Left ventricle myocardium superior (tissue), 1 donor: Measurements from ENCODE around the gene SUPT5H. TPM values are rescaled to one million over a fixed set of nuclear protein-coding genes. Genes with fewer than 3 reads are reported as not detected.

Experiments used
- ATAC-seq: fragments of 200-7000 bp; cut with Tn5 transposase; one replicate; pipeline ENCODE4 v1.9.1; 2020; ENCODE audit warnings: mild to moderate bottlenecking, moderate library complexity
- DNase-seq: peaks from one replicate; pipeline ENCODE4 v3.0.0-alpha.2; 2020
- intact Hi-C: fragments of 100-400 bp; cut with micrococcal nuclease; formaldehyde crosslinking; loops from one replicate; pipeline ENCODE4 v1.11.0; 2022
- total RNA-seq: library from RNA; stranded (reverse); fragmentation: NEBNext Ultra II Directional; extraction: Animal tissue kit (Norgen Biotek cat#: 25700); gene quantifications from one replicate; pipeline ENCODE4 v1.2.1, GENCODE V29; 2021
- donor health status: DM: no; HTN: yes; CAD: no; lungs with severe emphysema.

SUPT5H gene
- total RNA-seq, 1 donor from 2014 or later, result 85.8 TPM

GRCh38 chr19:39419003-39419402, 26.4 kb upstream of the SUPT5H start:
- DNase-seq (no peak), ATAC-seq (no peak)
- intact Hi-C loops, result no loop called here

GRCh38 chr19:39420769-39421168, 24.6 kb upstream of the SUPT5H start:
- intact Hi-C loops, result no loop called here
- ATAC-seq (no peak), DNase-seq (no peak)

- no peak for DNase-seq
- intact Hi-C loops, result no loop called here
These were observed 23.4 kb upstream of the SUPT5H start for GRCh38 chr19:39422020-39422419.

GRCh38 chr19:39423258-39424086, 21.9 kb upstream of the SUPT5H start:
- intact Hi-C loops, result no loop called here
- ATAC-seq, result no peak
- DNase-seq, result no peak

More at GRCh38 chr19:39422020-39422419, 23.4 kb upstream of the SUPT5H start:
- no peak for ATAC-seq

GRCh38 chr19:39424934-39425333, 20.4 kb upstream of the SUPT5H start:
- intact Hi-C loops, result no loop called here
- ATAC-seq (no peak), DNase-seq (no peak)

GRCh38 chr19:39425744-39426143, 19.6 kb upstream of the SUPT5H start:
- DNase-seq (no peak), ATAC-seq (no peak)
- intact Hi-C loops, result no loop called here

GRCh38 chr19:39426170-39426569, 19.2 kb upstream of the SUPT5H start:
- DNase-seq (no peak), ATAC-seq (no peak)
- intact Hi-C loops, result no loop called here

GRCh38 chr19:39427707-39428106, 17.7 kb upstream of the SUPT5H start:
- intact Hi-C loops, result no loop called here
- DNase-seq (no peak), ATAC-seq (no peak)

- intact Hi-C loops, result no loop called here
- ATAC-seq, result peak; percentile 89
- peak; percentile 82 for DNase-seq
These were observed 16.9 kb upstream of the SUPT5H start for GRCh38 chr19:39428283-39429112.

- intact Hi-C loops, result no loop called here
- ATAC-seq (no peak), DNase-seq (no peak)
These were observed 14.4 kb upstream of the SUPT5H start for GRCh38 chr19:39430675-39431593.

- ATAC-seq (no peak), DNase-seq (no peak)
- intact Hi-C loops, result no loop called here
These were observed 12.7 kb upstream of the SUPT5H start for GRCh38 chr19:39432677-39433025.

GRCh38 chr19:39433480-39434079, 11.8 kb upstream of the SUPT5H start:
- intact Hi-C loops, result no loop called here
- no peak for ATAC-seq
- no peak for DNase-seq

GRCh38 chr19:39434123-39435076, 11.0 kb upstream of the SUPT5H start:
- DNase-seq (no peak), ATAC-seq (no peak)
- intact Hi-C loops, result no loop called here

GRCh38 chr19:39435499-39436349, 9.7 kb upstream of the SUPT5H start, which contains the start of gene RPS16:
Gene RPS16 (minus strand): TSS chr19:39435949. CDS start chr19:39435895, 54 bp downstream.
- ATAC-seq (peak; percentile 99), DNase-seq (peak; percentile 99)
- intact Hi-C loops, result no loop called here

- no peak for ATAC-seq
- DNase-seq, result no peak
- intact Hi-C loops, result no loop called here
These were observed 9.0 kb upstream of the SUPT5H start for GRCh38 chr19:39436350-39436716.

GRCh38 chr19:39438270-39438934, 7.0 kb upstream of the SUPT5H start:
- no peak for DNase-seq
- intact Hi-C loops, result no loop called here
- ATAC-seq, result no peak
